KOPT-K1 (cell line): Measurements from ENCODE around the gene POLA1.
"Not testable (repeated sequence)": the region's sequence is repeated elsewhere in the genome, so short reads cannot be mapped to it uniquely, and the experiment has no call there.

Source experiments
- H3K27ac ChIP-seq: fragments of 200-600 bp; sonication (generic); 2 replicates; pipeline ENCODE4 v1.5.1; 2016; ENCODE audit warnings: antibody characterized with exemption, mild to moderate bottlenecking, low read depth, low read length; ENCODE audit not compliant: poor library complexity, severe bottlenecking
- H3K36me3 ChIP-seq: fragments of 200-600 bp; sonication (generic); 2 replicates; pipeline ENCODE4 v1.5.1; 2017; ENCODE audit warnings: antibody characterized with exemption, mild to moderate bottlenecking, low read length, moderate library complexity; ENCODE audit not compliant: insufficient read depth
- H3K9me3 ChIP-seq: fragments of 200-600 bp; sonication (generic); 2 replicates; pipeline ENCODE4 v1.5.1; 2017; ENCODE audit warnings: antibody characterized with exemption, low read length, mild to moderate bottlenecking; ENCODE audit not compliant: insufficient read depth, poor library complexity, severe bottlenecking

The POLA1 gene

GRCh38 chrX:24693453-24694202 lies at the start of gene POLA1:
POLA1 (plus strand) TSS chrX:24693918; CDS start chrX:24693962, 44 bp downstream.
- Histone ChIP-seq H3K27ac (peak within 1 kb of the TSS; percentile 75), H3K9me3 (no peaks in the 10 kb centered on the region), H3K36me3 (peaks cover 22% of the 10 kb centered on the region)

GRCh38 chrX:24646006-24646405 lies 47.7 kb upstream of the POLA1 start:
- H3K9me3 ChIP-seq, result no peaks in the 10 kb centered on the region
- no peaks in the 10 kb centered on the region for H3K36me3 ChIP-seq
- no peak overlapping the region for H3K27ac ChIP-seq

- H3K27ac ChIP-seq, result peak overlapping the region; percentile 75
- H3K36me3 ChIP-seq, result no peaks in the 10 kb centered on the region
- no peaks in the 10 kb centered on the region for H3K9me3 ChIP-seq
Observed at GRCh38 chrX:24646745-24647182, 47.0 kb upstream of the POLA1 start.

GRCh38 chrX:24647257-24648058 lies 46.3 kb upstream of the POLA1 start, which contains the start of gene PCYT1B:
PCYT1B (minus strand) TSS chrX:24647347; CDS start chrX:24647105, 242 bp downstream.
- Histone ChIP-seq H3K36me3 (no peaks in the 10 kb centered on the region), H3K9me3 (no peaks in the 10 kb centered on the region), H3K27ac (peak within 1 kb of the TSS; percentile 75)

GRCh38 chrX:24648495-24648894 lies 45.2 kb upstream of the POLA1 start:
- Histone ChIP-seq H3K36me3 (no peaks in the 10 kb centered on the region), H3K9me3 (no peaks in the 10 kb centered on the region), H3K27ac (no peak overlapping the region)

GRCh38 chrX:24651783-24652182 lies 41.9 kb upstream of the POLA1 start:
- no peaks in the 10 kb centered on the region for H3K9me3 ChIP-seq
- no peaks in the 10 kb centered on the region for H3K36me3 ChIP-seq
- no peak overlapping the region for H3K27ac ChIP-seq

- not testable (repeated sequence) for H3K27ac ChIP-seq, H3K9me3 ChIP-seq, H3K36me3 ChIP-seq
Observed at GRCh38 chrX:24655679-24656078, 38.0 kb upstream of the POLA1 start.

- no peak overlapping the region for H3K27ac ChIP-seq
- H3K36me3 ChIP-seq, result no peaks in the 10 kb centered on the region
- H3K9me3 ChIP-seq, result no peaks in the 10 kb centered on the region
Observed at GRCh38 chrX:24657671-24658386, 35.9 kb upstream of the POLA1 start.

GRCh38 chrX:24658421-24658820 lies 35.3 kb upstream of the POLA1 start:
- no peaks in the 10 kb centered on the region for H3K9me3 ChIP-seq
- no peak overlapping the region for H3K27ac ChIP-seq
- no peaks in the 10 kb centered on the region for H3K36me3 ChIP-seq

GRCh38 chrX:24659106-24659505 lies 34.6 kb upstream of the POLA1 start:
- Histone ChIP-seq H3K9me3 (no peaks in the 10 kb centered on the region), H3K27ac (no peak overlapping the region), H3K36me3 (no peaks in the 10 kb centered on the region)

- H3K36me3 ChIP-seq, result no peaks in the 10 kb centered on the region
- H3K27ac ChIP-seq, result no peak overlapping the region
- H3K9me3 ChIP-seq, result no peaks in the 10 kb centered on the region
Observed at GRCh38 chrX:24659646-24660045, 34.1 kb upstream of the POLA1 start.

- no peak overlapping the region for H3K27ac ChIP-seq
- no peaks in the 10 kb centered on the region for H3K36me3 ChIP-seq
- no peaks in the 10 kb centered on the region for H3K9me3 ChIP-seq
Observed at GRCh38 chrX:24661292-24661691, 32.4 kb upstream of the POLA1 start.

GRCh38 chrX:24662352-24662751 lies 31.4 kb upstream of the POLA1 start:
- Histone ChIP-seq H3K36me3 (no peaks in the 10 kb centered on the region), H3K9me3 (no peaks in the 10 kb centered on the region), H3K27ac (no peak overlapping the region)

- Histone ChIP-seq H3K27ac (no peak overlapping the region), H3K36me3 (no peaks in the 10 kb centered on the region), H3K9me3 (no peaks in the 10 kb centered on the region)
Observed at GRCh38 chrX:24668111-24668510, 25.6 kb upstream of the POLA1 start.

GRCh38 chrX:24672701-24673190 lies 21.0 kb upstream of the POLA1 start:
- Histone ChIP-seq H3K36me3 (no peaks in the 10 kb centered on the region), H3K27ac (no peak overlapping the region), H3K9me3 (no peaks in the 10 kb centered on the region)
